H7 (cell line): ENCODE data around the gene FOXO6. TPM values are rescaled to one million over a fixed set of nuclear protein-coding genes. Genes with fewer than 3 reads are reported as not detected.

Experiments
- DNase-seq: peaks from one replicate; pipeline ENCODE4 v3.0.0; 2012
- H3K27me3 ChIP-seq: 2 replicates; pipeline ENCODE4 v1.6.0; 2011; ENCODE audit warnings: mild to moderate bottlenecking, low read length; ENCODE audit not compliant: control insufficient read depth, insufficient read depth
- H3K36me3 ChIP-seq: replicated peaks from 2 replicates; pipeline ENCODE4 v1.5.1; 2011; ENCODE audit warnings: low read length; ENCODE audit not compliant: control insufficient read depth, insufficient read depth
- H3K4me3 ChIP-seq: 2 replicates; pipeline ENCODE4 v1.5.1; 2011; ENCODE audit warnings: low read depth, mild to moderate bottlenecking, control low read depth, low read length, moderate library complexity; ENCODE audit not compliant: insufficient read depth
- total RNA-seq: library from RNA; depleted of rRNA; stranded (reverse); fragments of >200 nt; shearing (Covaris generic); gene quantifications from 2 replicates; pipeline ENCODE4 v1.2.3, GENCODE V29; 2014

Gene FOXO6
- total RNA-seq, 1 experiment from 2014 or later = 0.97 TPM

DNA sequence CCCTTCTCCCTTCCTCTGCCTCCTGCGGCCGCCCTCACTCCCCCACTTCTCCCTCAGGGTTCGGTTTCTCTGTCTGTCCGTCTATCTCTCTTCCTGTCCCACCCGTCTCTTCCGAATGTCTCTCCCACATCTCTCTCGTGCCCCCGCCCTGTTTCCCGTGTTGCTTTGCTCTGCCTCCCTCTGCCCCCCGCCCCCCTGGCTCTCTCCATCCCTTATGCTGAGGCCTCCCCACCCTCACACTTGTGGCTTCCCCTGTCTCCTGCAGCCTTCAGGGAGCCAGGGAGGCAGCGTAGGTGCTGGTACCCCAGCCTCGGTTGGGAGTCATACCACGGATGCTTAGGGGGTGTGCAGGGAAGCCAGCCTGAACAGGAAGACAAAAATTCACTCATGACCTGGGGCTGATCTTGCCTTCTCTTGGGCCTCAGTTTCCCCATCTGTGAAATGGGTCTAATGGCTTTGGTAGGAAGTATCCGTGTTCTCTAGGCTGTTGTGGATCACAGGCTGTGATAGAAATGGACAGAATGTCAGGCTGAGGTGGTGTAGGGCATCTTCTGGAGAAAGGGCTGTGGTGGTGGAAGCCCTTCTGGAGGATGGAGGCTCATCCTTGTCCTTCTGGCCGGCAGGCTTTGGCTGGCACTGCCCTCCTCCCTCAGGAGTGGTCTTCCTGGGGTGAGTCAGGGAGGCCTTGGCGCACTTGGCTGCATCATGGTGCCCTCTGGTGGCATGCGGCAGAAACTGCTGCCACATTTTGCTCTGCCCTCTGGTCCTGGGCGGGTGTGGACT lies 55.5 kb downstream of the FOXO6 start:
- no peaks in the 10 kb centered on the region for H3K36me3 ChIP-seq
- no peak overlapping the region for H3K4me3 ChIP-seq
- 0 out of 2 replicates have a peak, but pooled peaks cover 1% of the 10 kb centered on the region for H3K27me3 ChIP-seq
- peak; percentile 95 for DNase-seq

DNA sequence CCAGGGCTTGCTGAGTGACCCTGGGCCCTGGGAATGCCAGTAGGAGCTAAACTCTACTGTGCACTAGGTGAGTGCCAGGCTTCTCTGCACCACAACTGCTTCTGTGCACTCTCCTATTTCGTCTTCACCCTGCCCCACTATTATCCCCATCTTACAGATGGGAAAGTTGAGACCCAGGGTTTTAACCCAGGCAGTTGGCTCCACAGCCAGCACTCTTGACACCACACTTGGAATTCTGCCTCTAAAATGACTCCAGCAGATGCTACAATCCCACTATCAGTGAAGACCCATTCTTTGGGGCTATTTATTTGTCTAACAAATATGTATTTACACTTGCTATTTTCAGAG lies 56.1 kb downstream of the FOXO6 start:
- Histone ChIP-seq H3K27me3 (no peaks in the 10 kb centered on the region), H3K4me3 (no peak overlapping the region), H3K36me3 (no peaks in the 10 kb centered on the region)
- no peak for DNase-seq

DNA sequence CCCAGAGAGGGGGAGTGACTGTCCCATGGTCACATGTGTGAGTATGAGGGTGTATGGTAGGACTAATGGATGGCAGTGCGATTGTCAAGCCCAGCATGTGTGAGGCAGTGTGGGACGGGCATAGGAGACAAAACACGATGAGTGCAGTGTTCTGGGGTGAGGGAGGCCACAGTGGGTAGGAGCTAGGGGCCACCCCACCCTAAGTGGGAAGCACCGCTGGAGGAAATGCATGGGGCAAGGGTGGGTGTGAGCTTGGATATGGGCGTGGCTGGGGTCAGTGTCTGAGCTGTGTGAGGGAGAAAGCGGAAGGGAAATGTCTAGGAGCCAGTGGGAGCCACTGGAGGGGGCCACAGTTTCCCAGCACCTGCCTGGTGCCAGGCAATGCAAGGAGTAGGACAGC lies 56.5 kb downstream of the FOXO6 start:
- H3K27me3 ChIP-seq = no peaks in the 10 kb centered on the region

DNA sequence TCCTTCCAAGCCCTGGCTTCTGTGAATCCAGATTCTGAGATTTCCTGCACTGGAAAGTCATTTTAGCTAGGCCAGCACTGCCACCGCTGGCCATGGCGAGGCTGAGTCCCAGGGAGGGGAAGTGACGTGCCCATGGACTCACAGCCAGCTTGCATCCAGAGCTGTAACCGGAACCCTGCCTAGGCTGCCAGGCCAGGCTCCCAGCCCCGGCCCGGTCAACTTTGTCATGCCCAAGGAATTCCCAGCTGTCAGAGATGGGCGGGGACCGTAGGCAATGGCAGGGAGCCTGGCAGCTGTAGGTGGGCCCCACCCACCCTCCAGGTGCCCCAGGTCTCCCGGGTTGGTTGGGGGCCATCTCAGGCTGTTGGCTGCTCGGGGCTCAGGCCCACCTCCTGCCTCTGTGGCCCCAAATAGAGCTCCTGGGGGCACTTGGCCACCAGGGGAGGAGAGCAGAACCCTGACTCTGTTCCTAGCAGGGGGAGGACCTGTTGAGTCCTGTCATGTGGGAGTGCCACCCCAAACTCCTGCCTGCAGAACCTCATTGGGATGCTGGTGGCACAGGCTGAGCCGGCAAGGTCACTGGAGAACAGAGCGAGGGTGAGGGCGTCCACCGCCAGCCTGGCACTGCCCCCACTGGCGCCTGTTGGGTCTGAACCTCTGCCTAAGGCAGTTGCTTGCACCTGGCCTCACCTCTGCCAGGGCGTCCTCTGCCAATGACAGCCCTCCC lies 57.8 kb downstream of the FOXO6 start:
- no peak for DNase-seq
- H3K27me3 ChIP-seq = no peaks in the 10 kb centered on the region
- H3K36me3 ChIP-seq = no peaks in the 10 kb centered on the region
- no peak overlapping the region for H3K4me3 ChIP-seq

More for the DNA sequence above, 56.5 kb downstream of the FOXO6 start:
- Histone ChIP-seq H3K4me3 (no peak overlapping the region), H3K36me3 (no peaks in the 10 kb centered on the region)
- no peak for DNase-seq

DNA sequence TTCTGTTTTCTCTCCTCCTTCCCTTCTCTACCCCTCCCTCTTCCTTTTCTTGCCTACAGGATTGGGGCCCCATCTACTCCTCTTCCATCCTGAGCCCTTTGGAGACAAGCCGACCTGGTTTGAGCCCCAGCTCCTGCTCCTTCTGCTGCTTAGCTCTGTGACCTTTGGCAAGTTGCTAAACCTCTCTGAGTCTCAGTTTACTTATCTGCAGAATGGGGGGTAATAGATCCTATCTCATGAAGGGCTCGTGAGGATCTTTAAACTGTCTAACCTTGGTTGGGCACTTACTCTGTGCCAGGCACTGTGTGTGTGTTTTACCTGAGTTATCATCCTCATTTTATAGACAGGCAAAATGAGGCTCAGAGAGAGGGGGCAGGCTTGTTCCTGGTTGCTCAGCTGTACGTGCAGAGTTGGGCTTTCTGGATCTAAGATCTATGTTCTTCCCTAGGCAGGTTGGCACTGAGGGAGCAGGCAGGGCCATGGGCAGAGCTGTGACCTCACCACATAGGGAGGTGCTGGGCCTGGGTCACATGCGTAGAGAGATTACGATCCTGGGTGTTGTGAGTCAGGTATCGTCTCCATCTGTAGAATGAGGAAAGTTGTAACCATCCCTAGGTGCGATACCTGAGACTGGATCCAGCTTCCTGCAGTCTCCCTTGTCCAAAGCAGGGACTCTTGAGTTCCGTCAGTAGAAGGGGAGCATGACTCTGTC lies 58.5 kb downstream of the FOXO6 start:
- no peaks in the 10 kb centered on the region; the same call in 1 of the 2 replicates for H3K36me3 ChIP-seq

DNA sequence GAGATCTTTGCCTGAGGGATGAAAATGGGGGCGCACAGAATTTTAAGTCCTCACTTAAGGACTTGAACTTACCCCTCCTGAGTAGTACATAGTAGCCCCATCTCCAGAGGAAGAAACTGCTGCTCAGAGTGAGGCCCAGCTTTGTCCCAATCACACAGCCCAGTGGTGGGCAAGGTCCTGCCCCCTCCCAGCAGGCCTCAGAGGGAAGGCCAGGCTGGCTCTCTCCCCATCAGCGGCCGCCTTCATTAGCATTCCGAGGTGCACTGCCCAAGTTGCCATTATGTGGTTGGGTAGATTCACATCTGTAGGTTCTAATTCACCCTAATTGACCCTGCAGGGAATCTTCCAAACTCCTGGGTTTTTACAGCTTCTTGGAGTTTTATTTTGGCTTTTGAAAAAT lies 59.1 kb downstream of the FOXO6 start:
- DNase-seq = no peak
- no peaks in the 10 kb centered on the region for H3K27me3 ChIP-seq
- no peak overlapping the region for H3K4me3 ChIP-seq
- H3K36me3 ChIP-seq = no peaks in the 10 kb centered on the region; the same call in 1 of the 2 replicates

More for the DNA sequence above, 58.5 kb downstream of the FOXO6 start:
- no peaks in the 10 kb centered on the region for H3K27me3 ChIP-seq
- DNase-seq = no peak
- no peak overlapping the region for H3K4me3 ChIP-seq

DNA sequence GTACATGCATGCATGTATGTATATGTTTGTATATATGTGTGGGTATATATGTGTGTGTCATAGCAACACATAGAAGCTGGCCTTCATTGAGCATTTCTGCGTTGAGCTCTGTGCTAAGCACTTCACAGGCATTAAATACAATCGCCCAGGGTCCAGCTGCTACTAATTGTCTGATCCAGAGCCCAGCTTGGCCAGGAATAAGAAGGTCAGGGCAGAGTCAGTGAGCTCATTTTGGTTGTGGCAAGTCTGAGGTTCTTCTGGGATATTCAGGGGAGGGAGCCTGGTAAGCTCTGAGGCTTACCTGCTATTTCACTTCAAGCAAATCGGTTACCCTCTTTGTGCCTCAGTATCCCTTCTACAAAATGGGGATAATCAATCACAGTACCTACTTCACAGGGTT lies 59.6 kb downstream of the FOXO6 start:
- DNase-seq = no peak
- no peaks in the 10 kb centered on the region for H3K27me3 ChIP-seq
- H3K4me3 ChIP-seq = no peak overlapping the region
- no peaks in the 10 kb centered on the region; the same call in 1 of the 2 replicates for H3K36me3 ChIP-seq

DNA sequence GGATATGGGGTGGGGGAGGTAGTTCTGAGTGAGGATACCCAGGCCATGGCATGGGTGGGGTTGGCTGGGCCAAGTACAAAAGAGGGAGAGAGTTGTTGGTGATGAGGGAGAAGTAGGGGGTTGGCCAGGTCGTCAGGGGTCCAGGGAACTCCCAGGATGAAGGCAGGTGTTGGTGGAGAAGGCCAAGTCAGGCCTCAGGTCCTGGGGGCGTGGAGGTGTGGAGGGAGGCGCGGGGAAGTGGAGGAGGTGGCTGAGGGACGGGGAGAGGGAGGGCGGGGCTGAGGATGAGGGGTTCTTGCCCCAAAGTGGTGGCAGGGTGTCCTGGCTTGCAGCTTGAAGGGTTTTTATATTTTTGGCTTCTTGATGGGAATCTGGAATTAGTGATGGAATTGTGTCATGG lies 61.1 kb downstream of the FOXO6 start:
- Histone ChIP-seq H3K4me3 (no peak overlapping the region), H3K27me3 (no peaks in the 10 kb centered on the region), H3K36me3 (no peaks in the 10 kb centered on the region; the same call in 1 of the 2 replicates)
- DNase-seq = no peak

DNA sequence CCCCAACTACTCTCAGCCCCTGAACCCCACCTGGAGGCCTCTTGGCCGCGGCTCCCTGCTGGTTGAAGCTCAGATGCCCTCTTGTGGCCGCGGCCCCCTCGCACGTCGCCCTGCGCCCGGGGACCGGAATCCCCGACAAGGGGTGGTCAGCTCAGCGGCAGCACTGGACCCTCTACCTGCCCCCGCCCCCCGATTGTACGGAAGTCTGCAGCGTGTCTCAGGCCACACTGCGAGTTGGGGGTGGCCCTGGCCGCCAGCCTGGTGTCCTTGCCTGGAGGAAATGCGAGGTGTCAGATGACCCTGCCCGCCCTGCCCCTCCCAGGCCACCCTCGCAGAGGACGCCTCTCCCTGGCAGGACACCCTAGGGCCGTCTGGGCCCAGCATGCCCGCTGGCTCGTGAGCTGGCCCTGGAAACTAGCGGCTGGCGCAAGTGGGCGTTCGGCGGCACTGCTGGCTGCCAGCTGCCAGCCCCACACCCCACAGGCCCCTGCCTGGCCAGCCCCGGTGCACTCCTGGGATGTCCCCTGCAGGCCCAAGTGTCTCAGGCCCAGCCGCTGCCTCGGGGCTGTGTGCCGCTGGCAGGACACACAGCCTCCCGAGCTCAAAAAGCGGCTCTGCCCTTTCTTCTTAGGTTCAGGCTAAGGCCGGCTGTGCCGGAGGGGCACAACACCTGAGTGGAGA lies 62.4 kb downstream of the FOXO6 start:
- DNase-seq = peak; percentile 93
- Histone ChIP-seq H3K4me3 (no peak overlapping the region), H3K27me3 (no peaks in the 10 kb centered on the region), H3K36me3 (no peaks in the 10 kb centered on the region; the same call in 1 of the 2 replicates)

DNA sequence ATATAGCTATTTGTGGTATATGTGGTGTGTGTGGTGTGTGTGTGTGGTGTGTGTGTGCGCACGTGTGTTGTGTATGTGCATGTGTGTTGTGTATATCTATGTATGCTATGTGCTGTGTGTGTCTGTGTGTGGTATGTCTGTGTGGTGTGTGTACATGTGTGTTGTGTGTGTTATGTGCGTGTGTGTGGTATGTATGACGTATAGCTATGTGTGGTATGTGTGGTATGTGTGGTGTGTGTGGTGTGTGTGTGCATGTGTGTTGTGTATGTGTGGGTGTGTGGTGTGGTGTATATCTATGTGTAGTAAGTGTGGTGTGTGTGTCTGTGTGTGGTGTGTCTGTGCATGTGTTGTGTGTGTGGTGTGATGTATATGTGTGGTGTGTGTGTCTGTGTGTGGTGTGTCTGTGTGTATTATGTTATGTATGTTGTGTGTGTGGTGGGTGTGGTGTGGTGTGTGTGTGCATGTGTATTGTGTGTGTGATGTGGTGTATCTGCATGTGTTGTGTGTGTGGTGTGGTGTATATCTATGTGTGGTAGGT lies 63.4 kb downstream of the FOXO6 start:
- Histone ChIP-seq H3K36me3 (no peaks in the 10 kb centered on the region; the same call in 1 of the 2 replicates), H3K27me3 (no peaks in the 10 kb centered on the region), H3K4me3 (no peak overlapping the region)
- no peak for DNase-seq

DNA sequence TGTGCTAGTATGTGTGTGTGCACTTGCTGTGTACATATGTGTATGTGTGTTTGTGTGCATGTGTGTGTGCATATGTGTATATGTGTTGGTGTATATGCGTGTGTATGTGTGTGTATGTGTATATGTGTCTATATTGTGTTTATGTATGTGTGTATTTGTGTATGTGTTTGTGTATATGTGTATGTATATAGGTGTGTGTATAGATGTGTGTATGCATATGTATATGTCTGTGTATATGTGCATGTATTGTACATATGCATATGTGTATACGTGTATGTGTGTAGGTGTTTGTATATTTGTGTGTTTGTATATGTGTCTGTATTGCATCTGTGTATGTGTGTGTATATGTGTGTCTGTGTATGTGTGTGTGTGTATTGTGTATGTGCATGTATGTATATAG lies 64.1 kb downstream of the FOXO6 start:
- no peak overlapping the region for H3K4me3 ChIP-seq
- no peak for DNase-seq
- no peaks in the 10 kb centered on the region for H3K27me3 ChIP-seq
- H3K36me3 ChIP-seq = no peaks in the 10 kb centered on the region; the same call in 1 of the 2 replicates

DNA sequence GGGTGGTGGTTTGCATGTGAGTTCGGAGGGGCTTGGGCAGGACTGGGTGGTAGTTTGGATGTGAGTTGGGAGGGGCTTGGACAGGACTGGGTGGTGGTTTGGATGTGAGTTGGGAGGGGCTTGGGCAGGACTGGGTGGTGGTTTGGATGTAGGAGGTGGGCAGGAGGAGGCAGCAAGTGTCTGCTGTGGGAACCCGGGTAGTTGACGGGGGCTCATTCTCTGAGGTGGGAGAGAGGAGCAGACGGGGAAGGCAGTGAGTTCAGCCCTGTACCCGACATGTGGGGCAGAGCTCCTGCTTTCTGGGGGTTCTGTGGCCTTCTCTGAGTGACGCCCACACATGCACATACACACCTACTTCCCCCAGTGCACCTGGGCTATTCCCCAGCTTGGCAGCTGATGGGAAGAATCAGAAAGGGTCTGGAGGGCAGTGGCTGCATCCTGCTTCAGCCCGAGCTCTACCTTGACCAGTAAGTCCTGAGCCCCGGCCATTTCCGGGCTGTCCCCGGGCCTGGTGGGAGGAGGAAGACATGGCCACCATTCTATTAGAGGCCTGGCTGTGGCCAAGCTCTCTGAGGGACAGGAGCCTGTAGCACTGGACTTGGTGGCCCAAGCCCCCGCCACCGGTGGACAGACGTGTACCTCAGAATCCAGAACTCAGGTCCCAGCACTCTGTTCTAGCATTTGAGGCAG lies 65.1 kb downstream of the FOXO6 start:
- no peak for DNase-seq
- no peaks in the 10 kb centered on the region; the same call in 1 of the 2 replicates for H3K36me3 ChIP-seq
- H3K4me3 ChIP-seq = no peak overlapping the region
- no peaks in the 10 kb centered on the region for H3K27me3 ChIP-seq

DNA sequence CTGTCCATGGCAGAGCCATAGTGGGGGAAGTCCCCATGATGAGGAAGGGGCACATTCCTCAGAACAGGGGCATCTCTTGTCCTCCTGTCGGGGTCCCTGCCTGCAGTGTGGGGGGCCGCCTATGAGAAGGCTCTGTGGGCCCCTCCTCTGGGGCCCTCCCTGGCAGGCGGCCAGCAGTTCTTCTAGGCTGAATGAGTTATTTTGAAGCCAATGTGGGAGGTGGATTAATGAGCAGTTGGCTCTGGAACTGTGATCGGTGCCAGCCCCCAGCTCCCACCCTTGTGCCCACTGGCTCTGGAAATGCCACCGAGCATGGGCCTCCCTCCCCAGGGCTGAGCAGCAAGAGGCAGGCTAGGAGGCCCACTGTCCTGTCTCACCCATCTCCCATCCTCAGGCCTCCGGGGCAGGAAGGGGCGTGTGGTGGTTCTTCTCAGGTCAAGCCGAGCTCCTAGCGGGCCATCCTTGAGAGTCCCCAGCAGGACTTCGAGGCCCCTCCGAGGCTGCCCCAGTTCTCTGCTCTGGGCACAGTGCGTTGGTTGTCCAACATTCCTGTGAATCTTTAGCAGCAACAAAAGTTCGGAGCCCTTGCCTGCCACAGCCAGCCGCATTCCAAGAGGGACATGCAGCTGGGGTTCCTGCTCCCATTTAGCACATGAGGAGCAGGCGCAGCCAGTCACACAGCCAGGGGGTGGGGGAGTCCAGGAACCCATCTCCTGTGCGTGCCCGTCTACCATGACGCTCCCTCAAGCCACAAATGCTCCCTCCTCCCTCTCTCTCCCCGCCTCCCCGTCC lies 66.1 kb downstream of the FOXO6 start:
- Histone ChIP-seq H3K4me3 (no peak overlapping the region), H3K27me3 (no peaks in the 10 kb centered on the region; the same call in 1 of the 2 replicates), H3K36me3 (no peaks in the 10 kb centered on the region; the same call in 1 of the 2 replicates)
- no peak for DNase-seq
